Neuronal stem cell (in vitro differentiated cells): ENCODE results near the gene LRIT2.
A peak's percentile ranks its signal among the peaks of the same experiment; 100 is the strongest.

Source experiments
- DNase-seq: peaks from one replicate; pipeline ENCODE4 v3.0.0-alpha.2; 2013; ENCODE audit warnings: low spot score
- H2AFZ ChIP-seq: one replicate; pipeline ENCODE4 v1.6.1; 2013; ENCODE audit warnings: mild to moderate bottlenecking, low read length, inconsistent platforms
- H2AK5ac ChIP-seq: 2 replicates; pipeline ENCODE4 v1.6.1; 2013; ENCODE audit warnings: low read depth, mild to moderate bottlenecking, inconsistent platforms, low read length, moderate library complexity, mixed read lengths
- H2BK120ac ChIP-seq: 2 replicates; pipeline ENCODE4 v1.6.1; 2013; ENCODE audit warnings: low read depth, mild to moderate bottlenecking, inconsistent platforms, low read length, moderate library complexity, mixed read lengths
- H2BK12ac ChIP-seq: one replicate; pipeline ENCODE4 v1.6.1; 2013; ENCODE audit warnings: low read length, inconsistent platforms
- H2BK15ac ChIP-seq: 2 replicates; pipeline ENCODE4 v1.6.1; 2013; ENCODE audit warnings: mild to moderate bottlenecking, low read length, inconsistent platforms, mixed read lengths
- H2BK5ac ChIP-seq: one replicate; pipeline ENCODE4 v1.6.1; 2013; ENCODE audit warnings: inconsistent platforms, mild to moderate bottlenecking, low read length, moderate library complexity
- H3K14ac ChIP-seq: one replicate; pipeline ENCODE4 v1.6.1; 2013; ENCODE audit warnings: low read length, inconsistent platforms
- H3K18ac ChIP-seq: 2 replicates; pipeline ENCODE4 v1.6.1; 2013; ENCODE audit warnings: low read length, inconsistent platforms
- H3K23ac ChIP-seq: 2 replicates; pipeline ENCODE4 v1.6.1; 2013; ENCODE audit warnings: low read depth, mild to moderate bottlenecking, mixed read lengths, low read length, inconsistent platforms; ENCODE audit not compliant: poor library complexity
- H3K27ac ChIP-seq: replicated peaks from 3 replicates; pipeline ENCODE4 v1.5.1; 2013; ENCODE audit warnings: low read length, inconsistent platforms
- H3K27me3 ChIP-seq, 3 experiments: 2 replicates each; pipeline ENCODE4 v1.6.1; 2013; ENCODE audit warnings: low read length in 3 of 3, mild to moderate bottlenecking in 2 of 3, inconsistent platforms in 1 of 3, low read depth in 1 of 3, mixed read lengths in 1 of 3, moderate library complexity in 1 of 3; ENCODE audit not compliant: control insufficient read depth in 3 of 3, insufficient read depth in 3 of 3
- H3K36me3 ChIP-seq, 2 donors: replicated peaks in 1 of 2; 2 replicates each; pipeline ENCODE4 v1.6.1; 2013; ENCODE audit warnings: low read length in 2 of 2; ENCODE audit not compliant: control insufficient read depth in 2 of 2, insufficient read depth in 2 of 2
- H3K4ac ChIP-seq: 2 replicates; pipeline ENCODE4 v1.6.1; 2013; ENCODE audit warnings: inconsistent platforms, mild to moderate bottlenecking, low read length, moderate library complexity
- H3K4me1 ChIP-seq, 2 donors: 1 replicate in 1 of 2; 2 replicates in 1 of 2; pipeline ENCODE4 v1.6.1; 2013; ENCODE audit warnings: low read length in 2 of 2, low read depth in 1 of 2; ENCODE audit not compliant: control insufficient read depth in 2 of 2, insufficient read depth in 1 of 2
- H3K4me2 ChIP-seq: one replicate; pipeline ENCODE4 v1.6.1; 2013; ENCODE audit warnings: mild to moderate bottlenecking, low read length, inconsistent platforms; ENCODE audit not compliant: insufficient read depth, poor library complexity, severe bottlenecking
- H3K4me3 ChIP-seq, 2 donors: 2 replicates each; pipeline ENCODE4 v1.5.1; 2013; ENCODE audit warnings: low read length in 2 of 2, mild to moderate bottlenecking in 2 of 2, inconsistent platforms in 1 of 2, moderate library complexity in 1 of 2
- H3K79me1 ChIP-seq: one replicate; pipeline ENCODE4 v1.6.1; 2013; ENCODE audit warnings: low read depth, mild to moderate bottlenecking, inconsistent platforms, low read length, moderate library complexity
- H3K9ac ChIP-seq: one replicate; pipeline ENCODE4 v1.6.1; 2013; ENCODE audit warnings: mild to moderate bottlenecking, low read depth, low read length, inconsistent platforms; ENCODE audit not compliant: poor library complexity
- H3K9me3 ChIP-seq, 2 donors: replicated peaks in 1 of 2; 2 replicates each; pipeline versions ENCODE3 to v1.6.1; 2013; ENCODE audit warnings: low read length in 2 of 2, mild to moderate bottlenecking in 2 of 2, inconsistent platforms in 1 of 2, low read depth in 1 of 2, mixed read lengths in 1 of 2, moderate library complexity in 1 of 2; ENCODE audit not compliant: control insufficient read depth in 2 of 2, insufficient read depth in 1 of 2
- H4K8ac ChIP-seq: one replicate; pipeline ENCODE4 v1.6.1; 2013; ENCODE audit warnings: low read depth, mild to moderate bottlenecking, inconsistent platforms, low read length, moderate library complexity
- H4K91ac ChIP-seq: one replicate; pipeline ENCODE4 v1.6.1; 2013; ENCODE audit warnings: low read length, low read depth, mild to moderate bottlenecking, inconsistent platforms; ENCODE audit not compliant: poor library complexity
- WGBS, 2 donors: extraction: QIAGEN DNeasy Blood & Tissue Kit; methylation state at CpG; one replicate each; pipeline ENCODE4 v1.1.7; 2013; ENCODE audit warnings: missing lambda C conversion rate in 2 of 2, mixed read lengths in 1 of 2; ENCODE audit not compliant: insufficient read length in 2 of 2, insufficient replicate concordance in 1 of 2; ENCODE audit errors: extremely low coverage in 2 of 2; 5-methylcytosine and 5-hydroxymethylcytosine counted together

The LRIT2 gene

DNA sequence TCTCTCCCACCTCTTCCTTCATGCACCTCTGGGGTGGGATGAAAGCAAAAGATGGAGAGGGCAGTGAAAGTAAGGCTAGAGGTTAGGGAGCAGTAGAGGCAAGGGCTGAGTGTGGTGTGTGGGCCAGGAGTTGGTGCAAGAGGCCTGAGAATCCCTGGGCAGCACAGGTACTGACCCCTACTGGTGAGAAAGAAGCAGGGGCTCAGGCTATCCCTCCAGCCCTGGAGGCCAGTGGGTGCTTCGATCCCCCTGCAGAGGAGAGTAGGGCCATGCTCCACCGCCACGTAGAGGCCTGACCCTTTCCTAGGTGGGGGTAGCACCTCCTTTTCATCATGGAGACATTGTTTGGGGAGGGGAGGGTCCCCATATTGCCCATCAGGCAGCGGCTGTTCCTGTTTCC, 21.2 kb downstream of the LRIT2 start:
- Histone ChIP-seq H3K27me3 (peaks cover 0 to 5% (median 0%) of the 10 kb centered on the region in 3 experiments), H3K4me3 (no peak overlapping the region), H3K4me2 (no peak overlapping the region), H2BK120ac (no peak overlapping the region), H3K79me1 (no peaks in the 10 kb centered on the region), H3K18ac (no peak overlapping the region), H4K8ac (no peak overlapping the region), H2BK12ac (no peak overlapping the region), H3K9ac (no peak overlapping the region), H2BK5ac (peak overlapping the region; percentile 22), H3K9me3 (no peaks in the 10 kb centered on the region), H2BK15ac (peak overlapping the region; percentile 27), H3K27ac (no peak overlapping the region), H3K4me1 (no peaks in the 10 kb centered on the region), H3K4ac (no peak overlapping the region), H3K14ac (no peak overlapping the region), H3K36me3 (no peaks in the 10 kb centered on the region), H2AFZ (no peak overlapping the region), H4K91ac (no peak overlapping the region), H2AK5ac (no peak overlapping the region), H3K23ac (no peak overlapping the region)
- no CpG with 5 or more reads among the region's 4 CpGs for WGBS, 2 donors
- no peak for DNase-seq

DNA sequence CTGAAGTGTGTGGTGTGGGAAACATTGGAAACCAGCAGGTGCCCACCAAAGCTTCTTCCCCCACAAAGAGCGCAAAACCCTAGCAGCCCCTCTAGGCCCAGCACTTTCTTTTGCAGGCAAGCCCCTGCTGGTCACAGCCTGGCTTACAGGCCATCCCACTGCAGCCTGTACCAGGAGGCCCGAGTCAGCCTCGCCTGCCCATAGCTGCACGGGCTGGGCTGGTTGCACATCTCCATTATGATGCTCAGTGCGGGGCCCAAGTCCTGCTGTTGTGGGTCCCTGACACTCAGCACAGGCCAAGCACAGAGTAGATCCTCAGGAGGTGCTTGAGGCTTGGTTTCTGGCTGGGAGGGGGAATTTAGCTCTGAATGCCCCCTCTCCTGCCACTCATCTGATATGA, 23.0 kb downstream of the LRIT2 start:
- Histone ChIP-seq H3K36me3 (no peaks in the 10 kb centered on the region), H3K4ac (no peak overlapping the region), H3K27ac (no peak overlapping the region), H3K14ac (no peak overlapping the region), H2BK12ac (no peak overlapping the region), H3K79me1 (no peaks in the 10 kb centered on the region), H2BK15ac (no peak overlapping the region), H2AK5ac (no peak overlapping the region), H4K8ac (no peak overlapping the region), H3K4me3 (no peak overlapping the region), H4K91ac (no peak overlapping the region), H2AFZ (no peak overlapping the region), H3K23ac (no peak overlapping the region), H3K9me3 (no peaks in the 10 kb centered on the region), H3K18ac (no peak overlapping the region), H3K9ac (no peak overlapping the region), H3K27me3 (peaks cover 0 to 22% (median 0%) of the 10 kb centered on the region in 3 experiments), H2BK120ac (no peak overlapping the region), H3K4me1 (no peaks in the 10 kb centered on the region), H3K4me2 (no peak overlapping the region), H2BK5ac (no peak overlapping the region)
- no CpG with 5 or more reads among the region's 5 CpGs for WGBS, 2 donors
- no peak for DNase-seq

- Histone ChIP-seq H3K14ac (no peak overlapping the region), H2BK12ac (no peak overlapping the region), H2BK5ac (no peak overlapping the region), H2AK5ac (no peak overlapping the region), H3K4me2 (no peak overlapping the region), H3K18ac (peak overlapping the region; percentile 5), H3K4ac (no peak overlapping the region), H3K4me1 (no peaks in the 10 kb centered on the region), H3K9me3 (no peaks in the 10 kb centered on the region), H3K27me3 (peaks cover 0 to 28% (median 0%) of the 10 kb centered on the region in 3 experiments), H3K36me3 (no peaks in the 10 kb centered on the region), H3K9ac (no peak overlapping the region), H2BK15ac (no peak overlapping the region), H3K27ac (no peak overlapping the region), H2AFZ (no peak overlapping the region), H3K4me3 (no peak overlapping the region), H3K23ac (no peak overlapping the region), H3K79me1 (no peaks in the 10 kb centered on the region), H2BK120ac (no peak overlapping the region), H4K8ac (no peak overlapping the region), H4K91ac (no peak overlapping the region)
- WGBS, 2 donors = no CpG with 5 or more reads among the region's 11 CpGs
- DNase-seq = no peak
Measured at GRCh38 chr10:84201682-84202081, 23.7 kb downstream of the LRIT2 start.

GRCh38 chr10:84201244-84201606, 24.1 kb downstream of the LRIT2 start:
- no peak overlapping the region for H2AFZ ChIP-seq
- no peak overlapping the region for H3K23ac ChIP-seq
- no peaks in the 10 kb centered on the region for H3K36me3 ChIP-seq
- no peak for DNase-seq
- no peak overlapping the region for H3K4ac ChIP-seq
- no peaks in the 10 kb centered on the region for H3K4me1 ChIP-seq
- no peak overlapping the region for H3K4me3 ChIP-seq
- peaks cover 0 to 33% (median 0%) of the 10 kb centered on the region in 3 experiments for H3K27me3 ChIP-seq
- H4K8ac ChIP-seq = no peak overlapping the region
- H2BK120ac ChIP-seq = no peak overlapping the region
- H3K9ac ChIP-seq = no peak overlapping the region
- H3K9me3 ChIP-seq = no peaks in the 10 kb centered on the region
- no CpG with 5 or more reads among the region's 6 CpGs for WGBS, 2 donors
- H3K14ac ChIP-seq = no peak overlapping the region
- H4K91ac ChIP-seq = no peak overlapping the region
- H2BK5ac ChIP-seq = no peak overlapping the region
- no peaks in the 10 kb centered on the region for H3K79me1 ChIP-seq
- H2AK5ac ChIP-seq = no peak overlapping the region
- no peak overlapping the region for H3K18ac ChIP-seq
- no peak overlapping the region for H2BK15ac ChIP-seq
- no peak overlapping the region for H2BK12ac ChIP-seq
- H3K27ac ChIP-seq = no peak overlapping the region
- no peak overlapping the region for H3K4me2 ChIP-seq
